ENCODE results near the gene PAPLN.
"Not testable (repeated sequence)": the region's sequence is repeated elsewhere in the genome, so short reads cannot be mapped to it uniquely, and the experiment has no call there.

The PAPLN gene

GRCh38 chr14:73191441-73191840, 45.9 kb upstream of the PAPLN start:
- no peak for TF ChIP-seq CTCF (IDR thresholded peaks at IDR 0.05; ENCODE audit: insufficient read depth, low read length, poor library complexity, severe bottlenecking)
- no peak for TF ChIP-seq EZH2phosphoT487 (conservative IDR thresholded peaks at IDR 0.05; ENCODE audit: low read length)
- no peak overlapping the region for H2AFZ ChIP-seq (ENCODE audit: low read depth, low read length, severe bottlenecking)
- peaks cover 4% of the 10 kb centered on the region; the same call in 1 of the 2 replicates for H3K36me3 ChIP-seq (ENCODE audit: low read length)
- no peak overlapping the region for H3K27ac ChIP-seq (ENCODE audit: low read depth, low read length)
- H3K4me3 ChIP-seq (ENCODE audit: insufficient read depth, low read length, poor library complexity, severe bottlenecking) = no peak overlapping the region
- no peaks in the 10 kb centered on the region for H3K27me3 ChIP-seq (ENCODE audit: low read length)
- no peak overlapping the region for H3K9ac ChIP-seq (ENCODE audit: low read length)
- H3K4me2 ChIP-seq (ENCODE audit: low read depth, low read length, poor library complexity, severe bottlenecking) = no peak overlapping the region
- H3K9me2 ChIP-seq (replicated peaks; ENCODE audit: insufficient read depth, low read length) = no peaks in the 10 kb centered on the region
- H3K9me3 ChIP-seq (ENCODE audit: insufficient read depth, low read length) = no peaks in the 10 kb centered on the region
- no peaks in the 10 kb centered on the region for H4K20me1 ChIP-seq (ENCODE audit: low read depth, low read length)
- no peaks in the 10 kb centered on the region; the same call in 1 of the 2 replicates for H3F3A ChIP-seq (ENCODE audit: insufficient read depth)
- H3K79me2 ChIP-seq (ENCODE audit: insufficient read depth, low read length) = no peaks in the 10 kb centered on the region

GRCh38 chr14:73194306-73194705, 43.0 kb upstream of the PAPLN start:
- H3K9me2 ChIP-seq (replicated peaks; ENCODE audit: insufficient read depth, low read length); H2AFZ ChIP-seq (ENCODE audit: low read depth, low read length, severe bottlenecking); H3K27me3 ChIP-seq (ENCODE audit: low read length); H3K9ac ChIP-seq (ENCODE audit: low read length); H3K4me2 ChIP-seq (ENCODE audit: low read depth, low read length, poor library complexity, severe bottlenecking); H3K4me3 ChIP-seq (ENCODE audit: insufficient read depth, low read length, poor library complexity, severe bottlenecking); H4K20me1 ChIP-seq (ENCODE audit: low read depth, low read length); H3K27ac ChIP-seq (ENCODE audit: low read depth, low read length); H3K36me3 ChIP-seq (ENCODE audit: low read length); H3K9me3 ChIP-seq (ENCODE audit: insufficient read depth, low read length); H3K79me2 ChIP-seq (ENCODE audit: insufficient read depth, low read length); H3F3A ChIP-seq (ENCODE audit: insufficient read depth): not testable (repeated sequence)

GRCh38 chr14:73198253-73198652, 39.1 kb upstream of the PAPLN start:
- H3K9ac ChIP-seq (ENCODE audit: low read length) = no peak overlapping the region
- no peaks in the 10 kb centered on the region for H3K36me3 ChIP-seq (ENCODE audit: low read length)
- no peaks in the 10 kb centered on the region; the same call in 1 of the 2 replicates for H3F3A ChIP-seq (ENCODE audit: insufficient read depth)
- TF ChIP-seq CTCF (IDR thresholded peaks at IDR 0.05; ENCODE audit: insufficient read depth, low read length, poor library complexity, severe bottlenecking) (no peak), EZH2phosphoT487 (conservative IDR thresholded peaks at IDR 0.05; ENCODE audit: low read length) (no peak)
- no peaks in the 10 kb centered on the region for H3K9me2 ChIP-seq (replicated peaks; ENCODE audit: insufficient read depth, low read length)
- no peaks in the 10 kb centered on the region for H3K79me2 ChIP-seq (ENCODE audit: insufficient read depth, low read length)
- H3K9me3 ChIP-seq (ENCODE audit: insufficient read depth, low read length) = no peaks in the 10 kb centered on the region
- H3K4me2 ChIP-seq (ENCODE audit: low read depth, low read length, poor library complexity, severe bottlenecking) = no peak overlapping the region
- H3K27ac ChIP-seq (ENCODE audit: low read depth, low read length) = no peak overlapping the region
- H3K4me3 ChIP-seq (ENCODE audit: insufficient read depth, low read length, poor library complexity, severe bottlenecking) = no peak overlapping the region
- no peaks in the 10 kb centered on the region for H3K27me3 ChIP-seq (ENCODE audit: low read length)
- no peaks in the 10 kb centered on the region for H4K20me1 ChIP-seq (ENCODE audit: low read depth, low read length)
- no peak overlapping the region for H2AFZ ChIP-seq (ENCODE audit: low read depth, low read length, severe bottlenecking)

- Histone ChIP-seq H3F3A (ENCODE audit: insufficient read depth) (no peaks in the 10 kb centered on the region), H3K36me3 (ENCODE audit: low read length) (peaks cover 29% of the 10 kb centered on the region), H3K4me3 (ENCODE audit: insufficient read depth, low read length, poor library complexity, severe bottlenecking) (no peak overlapping the region), H3K9me2 (replicated peaks; ENCODE audit: insufficient read depth, low read length) (no peaks in the 10 kb centered on the region), H3K4me2 (ENCODE audit: low read depth, low read length, poor library complexity, severe bottlenecking) (no peak overlapping the region), H3K27ac (ENCODE audit: low read depth, low read length) (no peak overlapping the region), H3K27me3 (ENCODE audit: low read length) (no peaks in the 10 kb centered on the region), H3K9ac (ENCODE audit: low read length) (no peak overlapping the region), H3K9me3 (ENCODE audit: insufficient read depth, low read length) (peaks cover 13% of the 10 kb centered on the region; the same call in 1 of the 2 replicates), H2AFZ (ENCODE audit: low read depth, low read length, severe bottlenecking) (no peak overlapping the region), H3K79me2 (ENCODE audit: insufficient read depth, low read length) (no peaks in the 10 kb centered on the region), H4K20me1 (ENCODE audit: low read depth, low read length) (no peaks in the 10 kb centered on the region)
- TF ChIP-seq CTCF (IDR thresholded peaks at IDR 0.05; ENCODE audit: insufficient read depth, low read length, poor library complexity, severe bottlenecking) (no peak), EZH2phosphoT487 (conservative IDR thresholded peaks at IDR 0.05; ENCODE audit: low read length) (no peak)
Measured at GRCh38 chr14:73203527-73203926, 33.8 kb upstream of the PAPLN start.

All from SU-DHL-6 (cell line).